HepG2 (cell line): ENCODE data around the gene ZC3H18. TPM values are rescaled to one million over a fixed set of nuclear protein-coding genes. Genes with fewer than 3 reads are reported as not detected.
A peak's percentile ranks its signal among the peaks of the same experiment; 100 is the strongest.

Source experiments
- AKAP8 ChIP-seq: sonication (generic); formaldehyde crosslinking; IDR thresholded peaks from 2 replicates; pipeline ENCODE4 v1.5.1; 2020; ENCODE audit warnings: mild to moderate bottlenecking, missing genetic modification reagents
- CC2D1A ChIP-seq: sonication (generic); formaldehyde crosslinking; IDR thresholded peaks from 2 replicates; pipeline ENCODE4 v1.8.1; 2023; ENCODE audit warnings: mild to moderate bottlenecking, missing genetic modification reagents
- GABPA ChIP-seq, 2 experiments: IDR thresholded peaks; 2 replicates each; pipeline ENCODE4 v1.6.1; 2011 to 2016; ENCODE audit warnings: low read depth in 2 of 2, low read length in 1 of 2, missing biosample characterization in 1 of 2, missing genetic modification characterization in 1 of 2
- HNRNPLL ChIP-seq: fragments of 200-400 bp; formaldehyde crosslinking; IDR thresholded peaks from 2 replicates; pipeline ENCODE4 v1.6.1; 2017; ENCODE audit warnings: mild to moderate bottlenecking, low read depth, low read length; ENCODE audit not compliant: poor library complexity, severe bottlenecking
- JARID2 ChIP-seq: sonication (generic); formaldehyde crosslinking; IDR thresholded peaks from 2 replicates; pipeline ENCODE4 v1.8.1; 2023; ENCODE audit warnings: missing genetic modification reagents, inconsistent platforms; ENCODE audit not compliant: insufficient replicate concordance
- NCOR1 ChIP-seq: fragments of 200-600 bp; sonication (generic); IDR thresholded peaks from 2 replicates; pipeline ENCODE4 v1.7.0; 2017; ENCODE audit warnings: antibody characterized with exemption, low read length, borderline replicate concordance
- RARG ChIP-seq: sonication (generic); formaldehyde crosslinking; IDR thresholded peaks from 2 replicates; pipeline ENCODE4 v1.4.0; 2020; ENCODE audit warnings: low read depth, mild to moderate bottlenecking, missing genetic modification reagents
- TAF15 ChIP-seq: fragments of 200-400 bp; formaldehyde crosslinking; IDR thresholded peaks from one replicate; pipeline ENCODE4 v1.6.1; 2018; ENCODE audit warnings: mild to moderate bottlenecking, low read depth, low read length; ENCODE audit not compliant: poor library complexity, severe bottlenecking
- ZFAT ChIP-seq: sonication (generic); formaldehyde crosslinking; conservative IDR thresholded peaks from 2 replicates; pipeline ENCODE4 v1.8.1; 2023; ENCODE audit warnings: missing genetic modification reagents, inconsistent platforms
- ZNF17 ChIP-seq: sonication (generic); formaldehyde crosslinking; IDR thresholded peaks from 2 replicates; pipeline ENCODE4 v1.5.0; 2020; ENCODE audit warnings: mild to moderate bottlenecking, missing genetic modification reagents
- ZNF543 ChIP-seq: sonication (generic); formaldehyde crosslinking; IDR thresholded peaks from 2 replicates; pipeline ENCODE4 v1.4.0; 2020; ENCODE audit warnings: mild to moderate bottlenecking, missing genetic modification reagents
- ZNF691 ChIP-seq: sonication (generic); formaldehyde crosslinking; IDR thresholded peaks from 2 replicates; pipeline ENCODE4 v1.4.0; 2020; ENCODE audit warnings: missing genetic modification reagents, low read depth, mild to moderate bottlenecking, borderline replicate concordance
- ZNF704 ChIP-seq: sonication (generic); formaldehyde crosslinking; IDR thresholded peaks from 2 replicates; pipeline ENCODE4 v1.8.1; 2023; ENCODE audit warnings: mild to moderate bottlenecking, inconsistent platforms, moderate library complexity, missing genetic modification reagents, borderline replicate concordance
- ZNF720 ChIP-seq: sonication (generic); formaldehyde crosslinking; IDR thresholded peaks from 2 replicates; pipeline ENCODE4 v1.4.0; 2020; ENCODE audit warnings: missing genetic modification reagents
- ZSCAN20 ChIP-seq: sonication (generic); formaldehyde crosslinking; IDR thresholded peaks from 2 replicates; pipeline ENCODE4 v1.4.0; 2020; ENCODE audit warnings: missing genetic modification reagents, mild to moderate bottlenecking, borderline replicate concordance
- polyA plus RNA-seq, 8 experiments: library from polyadenylated mRNA; depleted of rRNA in 3 of 8; stranded (reverse) in 7 of 8; unstranded in 1 of 8; fragments of >200 nt; fragmentation: Illumina TruSeq in 4 of 8; extraction: Trizol in 4 of 8; gene quantifications; 2 replicates each; pipeline versions ENCODE4 v1.2.1 to v1.2.3, GENCODE V29; 2011 to 2016; ENCODE audit warnings: low read depth in 4 of 8, missing spikeins in 1 of 8, mixed read lengths in 1 of 8; ENCODE audit not compliant: insufficient read depth in 1 of 8
- total RNA-seq, 5 experiments: library from RNA; depleted of rRNA; stranded (reverse); fragments of >200 nt; fragmentation: Illumina TruSeq; extraction: Trizol; gene quantifications; 2 replicates each; pipeline ENCODE4 v1.2.3, GENCODE V29; 2016; ENCODE audit warnings: low read depth in 1 of 5
- TF ChIP-seq, protein P1 (sequence below): IDR thresholded peaks from 2 replicates; pipeline ENCODE4 v1.6.1; 2016
- TF ChIP-seq, protein P2 (sequence below): IDR thresholded peaks from 2 replicates; pipeline ENCODE4 v1.6.1; 2016; ENCODE audit warnings: low read depth, control low read depth
- TF ChIP-seq, protein P3 (sequence below): IDR thresholded peaks from 2 replicates; pipeline ENCODE4 v1.6.1; 2016; ENCODE audit warnings: mild to moderate bottlenecking, missing biosample characterization, missing genetic modification reagents
- TF ChIP-seq, protein P4 (sequence below): sonication (generic); formaldehyde crosslinking; IDR thresholded peaks from 2 replicates; pipeline ENCODE4 v1.9.0; 2021; ENCODE audit warnings: missing genetic modification reagents, borderline replicate concordance

ZC3H18 gene
- total and polyA plus RNA-seq, 2 of the 13 experiments (the other 11 are each of a cell fraction or from before 2014, with no cell fraction given) = 11.2 to 27.4 TPM

DNA sequence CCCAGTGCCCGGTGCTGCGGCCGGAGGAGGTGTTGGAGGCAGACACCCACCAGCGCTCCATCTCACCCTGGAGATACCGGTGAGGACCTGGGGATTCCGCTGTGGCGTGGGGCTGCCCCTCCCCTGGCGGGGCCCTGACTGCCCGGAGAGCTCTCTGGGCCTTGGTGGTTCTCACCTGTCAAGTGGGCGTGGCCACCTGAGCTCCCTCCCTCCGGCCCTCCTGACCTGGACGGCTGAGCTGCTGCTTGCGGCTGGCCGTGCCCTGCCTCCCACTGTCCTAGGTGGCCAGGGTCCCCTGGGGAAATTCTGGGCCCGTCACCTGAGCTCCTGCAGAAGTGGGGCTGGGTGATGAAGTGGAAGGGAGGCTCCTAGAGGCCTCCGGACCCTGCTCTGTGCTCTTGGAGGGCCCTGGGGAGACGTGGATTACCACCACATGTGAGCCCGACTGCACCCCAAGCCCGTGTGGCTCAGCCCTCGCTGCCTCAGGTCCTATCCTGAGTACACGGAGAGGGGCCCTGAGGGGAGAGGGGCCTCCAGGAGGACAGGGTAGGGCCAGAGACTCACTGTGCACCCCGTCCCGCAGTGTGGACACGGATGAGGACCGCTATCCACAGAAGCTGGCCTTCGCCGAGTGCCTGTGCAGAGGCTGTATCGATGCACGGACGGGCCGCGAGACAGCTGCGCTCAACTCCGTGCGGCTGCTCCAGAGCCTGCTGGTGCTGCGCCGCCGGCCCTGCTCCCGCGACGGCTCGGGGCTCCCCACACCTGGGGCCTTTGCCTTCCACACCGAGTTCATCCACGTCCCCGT is 69.2 kb downstream of the ZC3H18 start (continued):
- no peak for TF ChIP-seq RARG (CRISPR knock-in tag)
- 0 out of 2 replicates have a peak, but pooled peaks have one; percentile 55 for TF ChIP-seq ZNF543
- TF ChIP-seq AKAP8 (CRISPR knock-in tag) = no peak; the same call in 1 of the 2 replicates
- TF ChIP-seq, protein P1, sequence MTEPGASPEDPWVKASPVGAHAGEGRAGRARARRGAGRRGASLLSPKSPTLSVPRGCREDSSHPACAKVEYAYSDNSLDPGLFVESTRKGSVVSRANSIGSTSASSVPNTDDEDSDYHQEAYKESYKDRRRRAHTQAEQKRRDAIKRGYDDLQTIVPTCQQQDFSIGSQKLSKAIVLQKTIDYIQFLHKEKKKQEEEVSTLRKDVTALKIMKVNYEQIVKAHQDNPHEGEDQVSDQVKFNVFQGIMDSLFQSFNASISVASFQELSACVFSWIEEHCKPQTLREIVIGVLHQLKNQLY = no peak
- TF ChIP-seq JARID2 (CRISPR knock-in tag) = no peak
- no peak for TF ChIP-seq CC2D1A (CRISPR knock-in tag)
- 0 out of 2 replicates have a peak, but pooled peaks have one; percentile 38 for TF ChIP-seq ZNF691
- no peak for TF ChIP-seq ZNF720 (CRISPR knock-in tag)
- TF ChIP-seq, protein P2, sequence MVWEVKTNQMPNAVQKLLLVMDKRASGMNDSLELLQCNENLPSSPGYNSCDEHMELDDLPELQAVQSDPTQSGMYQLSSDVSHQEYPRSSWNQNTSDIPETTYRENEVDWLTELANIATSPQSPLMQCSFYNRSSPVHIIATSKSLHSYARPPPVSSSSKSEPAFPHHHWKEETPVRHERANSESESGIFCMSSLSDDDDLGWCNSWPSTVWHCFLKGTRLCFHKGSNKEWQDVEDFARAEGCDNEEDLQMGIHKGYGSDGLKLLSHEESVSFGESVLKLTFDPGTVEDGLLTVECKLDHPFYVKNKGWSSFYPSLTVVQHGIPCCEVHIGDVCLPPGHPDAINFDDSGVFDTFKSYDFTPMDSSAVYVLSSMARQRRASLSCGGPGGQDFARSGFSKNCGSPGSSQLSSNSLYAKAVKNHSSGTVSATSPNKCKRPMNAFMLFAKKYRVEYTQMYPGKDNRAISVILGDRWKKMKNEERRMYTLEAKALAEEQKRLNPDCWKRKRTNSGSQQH (CRISPR knock-in tag) = no peak
- TF ChIP-seq GABPA (IDR thresholded peaks at IDR 0.05; ENCODE audit: low read depth, low read length) = no peak
- TF ChIP-seq GABPA (CRISPR knock-in tag; IDR thresholded peaks at IDR 0.05; ENCODE audit: low read depth) = no peak
- TF ChIP-seq TAF15 = no peak
- TF ChIP-seq ZNF17 (CRISPR knock-in tag) = no peak
- TF ChIP-seq NCOR1 = no peak
- TF ChIP-seq HNRNPLL = peak; percentile 52
- TF ChIP-seq ZFAT (CRISPR knock-in tag) = no peak
- no peak for TF ChIP-seq ZNF704 (CRISPR knock-in tag)
- TF ChIP-seq ZSCAN20 (CRISPR knock-in tag) = no peak
- TF ChIP-seq, protein P3, sequence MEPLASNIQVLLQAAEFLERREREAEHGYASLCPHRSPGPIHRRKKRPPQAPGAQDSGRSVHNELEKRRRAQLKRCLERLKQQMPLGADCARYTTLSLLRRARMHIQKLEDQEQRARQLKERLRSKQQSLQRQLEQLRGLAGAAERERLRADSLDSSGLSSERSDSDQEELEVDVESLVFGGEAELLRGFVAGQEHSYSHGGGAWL (CRISPR knock-in tag) = no peak
- TF ChIP-seq, protein P4, sequence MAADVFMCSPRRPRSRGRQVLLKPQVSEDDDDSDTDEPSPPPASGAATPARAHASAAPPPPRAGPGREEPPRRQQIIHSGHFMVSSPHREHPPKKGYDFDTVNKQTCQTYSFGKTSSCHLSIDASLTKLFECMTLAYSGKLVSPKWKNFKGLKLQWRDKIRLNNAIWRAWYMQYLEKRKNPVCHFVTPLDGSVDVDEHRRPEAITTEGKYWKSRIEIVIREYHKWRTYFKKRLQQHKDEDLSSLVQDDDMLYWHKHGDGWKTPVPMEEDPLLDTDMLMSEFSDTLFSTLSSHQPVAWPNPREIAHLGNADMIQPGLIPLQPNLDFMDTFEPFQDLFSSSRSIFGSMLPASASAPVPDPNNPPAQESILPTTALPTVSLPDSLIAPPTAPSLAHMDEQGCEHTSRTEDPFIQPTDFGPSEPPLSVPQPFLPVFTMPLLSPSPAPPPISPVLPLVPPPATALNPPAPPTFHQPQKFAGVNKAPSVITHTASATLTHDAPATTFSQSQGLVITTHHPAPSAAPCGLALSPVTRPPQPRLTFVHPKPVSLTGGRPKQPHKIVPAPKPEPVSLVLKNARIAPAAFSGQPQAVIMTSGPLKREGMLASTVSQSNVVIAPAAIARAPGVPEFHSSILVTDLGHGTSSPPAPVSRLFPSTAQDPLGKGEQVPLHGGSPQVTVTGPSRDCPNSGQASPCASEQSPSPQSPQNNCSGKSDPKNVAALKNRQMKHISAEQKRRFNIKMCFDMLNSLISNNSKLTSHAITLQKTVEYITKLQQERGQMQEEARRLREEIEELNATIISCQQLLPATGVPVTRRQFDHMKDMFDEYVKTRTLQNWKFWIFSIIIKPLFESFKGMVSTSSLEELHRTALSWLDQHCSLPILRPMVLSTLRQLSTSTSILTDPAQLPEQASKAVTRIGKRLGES (CRISPR knock-in tag) = no peak
